HepG2 (cell line): Measurements from ENCODE around the gene CLIC1. TPM values are rescaled to one million over a fixed set of nuclear protein-coding genes. Genes with fewer than 3 reads are reported as not detected.
A peak's percentile ranks its signal among the peaks of the same experiment; 100 is the strongest.

Source experiments
- DMAP1 ChIP-seq: IDR thresholded peaks from 2 replicates; pipeline ENCODE4 v1.6.1; 2016
- EED ChIP-seq: sonication (generic); formaldehyde crosslinking; IDR thresholded peaks from 2 replicates; pipeline ENCODE4 v1.5.0; 2020; ENCODE audit warnings: mild to moderate bottlenecking, missing genetic modification reagents
- ELK4 ChIP-seq: sonication (generic); formaldehyde crosslinking; IDR thresholded peaks from 2 replicates; pipeline ENCODE4 v1.9.0; 2021; ENCODE audit warnings: missing genetic modification reagents, borderline replicate concordance
- HMG20B ChIP-seq: conservative IDR thresholded peaks from 2 replicates; pipeline ENCODE4 v1.6.1; 2016; ENCODE audit warnings: missing genetic modification reagents, missing compliant biosample characterization
- MAZ ChIP-seq, 2 experiments: sonication (generic) in 1 of 2; formaldehyde crosslinking in 1 of 2; IDR thresholded peaks; 2 replicates each; pipeline versions ENCODE4 v1.5.0 to v1.6.1; 2012 to 2020; ENCODE audit warnings: low read depth in 2 of 2, mild to moderate bottlenecking in 2 of 2, borderline replicate concordance in 1 of 2, improper control_type of control experiment in 1 of 2, low read length in 1 of 2, missing genetic modification reagents in 1 of 2, moderate library complexity in 1 of 2
- REST ChIP-seq, 2 experiments: IDR thresholded peaks; 2 replicates each; pipeline ENCODE4 v1.6.1; 2011 to 2012; ENCODE audit warnings: low read length in 2 of 2, borderline replicate concordance in 1 of 2, low read depth in 1 of 2, mild to moderate bottlenecking in 1 of 2, moderate library complexity in 1 of 2
- SNAPC4 ChIP-seq: sonication (generic); formaldehyde crosslinking; IDR thresholded peaks from 2 replicates; pipeline ENCODE4 v1.4.0; 2020; ENCODE audit warnings: mild to moderate bottlenecking, missing genetic modification reagents
- ZBTB20 ChIP-seq: sonication (generic); formaldehyde crosslinking; IDR thresholded peaks from 2 replicates; pipeline ENCODE4 v1.8.1; 2023; ENCODE audit warnings: missing genetic modification reagents, low read depth, mild to moderate bottlenecking, borderline replicate concordance
- ZNF101 ChIP-seq: sonication (generic); formaldehyde crosslinking; IDR thresholded peaks from 2 replicates; pipeline ENCODE4 v1.4.0; 2020; ENCODE audit warnings: mild to moderate bottlenecking, low read depth, missing genetic modification reagents, borderline replicate concordance
- ZNF138 ChIP-seq: sonication (generic); formaldehyde crosslinking; IDR thresholded peaks from 2 replicates; pipeline ENCODE4 v1.5.0; 2020; ENCODE audit warnings: mild to moderate bottlenecking, low read depth, missing genetic modification reagents
- ZNF691 ChIP-seq: sonication (generic); formaldehyde crosslinking; IDR thresholded peaks from 2 replicates; pipeline ENCODE4 v1.4.0; 2020; ENCODE audit warnings: missing genetic modification reagents, low read depth, mild to moderate bottlenecking, borderline replicate concordance
- ZNF766 ChIP-seq: sonication (generic); formaldehyde crosslinking; IDR thresholded peaks from 2 replicates; pipeline ENCODE4 v1.5.0; 2020; ENCODE audit warnings: missing genetic modification reagents, borderline replicate concordance
- ZNF770 ChIP-seq: sonication (generic); formaldehyde crosslinking; IDR thresholded peaks from 2 replicates; pipeline ENCODE4 v1.5.0; 2020; ENCODE audit warnings: mild to moderate bottlenecking, missing genetic modification reagents
- polyA plus RNA-seq, 8 experiments: library from polyadenylated mRNA; depleted of rRNA in 3 of 8; stranded (reverse) in 7 of 8; unstranded in 1 of 8; fragments of >200 nt; fragmentation: Illumina TruSeq in 4 of 8; extraction: Trizol in 4 of 8; gene quantifications; 2 replicates each; pipeline versions ENCODE4 v1.2.1 to v1.2.3, GENCODE V29; 2011 to 2016; ENCODE audit warnings: low read depth in 4 of 8, missing spikeins in 1 of 8, mixed read lengths in 1 of 8; ENCODE audit not compliant: insufficient read depth in 1 of 8
- total RNA-seq, 5 experiments: library from RNA; depleted of rRNA; stranded (reverse); fragments of >200 nt; fragmentation: Illumina TruSeq; extraction: Trizol; gene quantifications; 2 replicates each; pipeline ENCODE4 v1.2.3, GENCODE V29; 2016; ENCODE audit warnings: low read depth in 1 of 5

Gene CLIC1
- total and polyA plus RNA-seq, 2 of the 13 experiments (the other 11 are each of a cell fraction or from before 2014, with no cell fraction given): 602 to 891 TPM

- no peak for TF ChIP-seq REST (IDR thresholded peaks at IDR 0.05; ENCODE audit: borderline replicate concordance in 1 of 2, low read depth in 1 of 2, low read length in 2 of 2)
- no peak for TF ChIP-seq SNAPC4 (CRISPR knock-in tag)
- no peak for TF ChIP-seq ZNF101 (CRISPR knock-in tag)
- peak; percentile 45; the same call in 1 of the 2 replicates for TF ChIP-seq MAZ (IDR thresholded peaks at IDR 0.05; ENCODE audit: borderline replicate concordance, low read depth, low read length)
- TF ChIP-seq MAZ (CRISPR knock-in tag; IDR thresholded peaks at IDR 0.05; ENCODE audit: low read depth): peak; percentile 82; the same call in 1 of the 2 replicates
- peak; percentile 71; the same call in 1 of the 2 replicates for TF ChIP-seq ZNF770 (CRISPR knock-in tag)
- no peak for TF ChIP-seq ELK4
- TF ChIP-seq ZNF138 (CRISPR knock-in tag): no peak
- TF ChIP-seq ZBTB20 (CRISPR knock-in tag): peak; percentile 38; the same call in 1 of the 2 replicates
- peak; percentile 75 for TF ChIP-seq HMG20B
- no peak for TF ChIP-seq EED
- TF ChIP-seq ZNF766 (CRISPR knock-in tag): no peak
- peak; percentile 63; the same call in 1 of the 2 replicates for TF ChIP-seq DMAP1 (CRISPR knock-in tag)
- peak; percentile 81; the same call in 1 of the 2 replicates for TF ChIP-seq ZNF691 (CRISPR knock-in tag)
These were observed 40.8 kb upstream of the CLIC1 start, which contains the start of gene VWA7 (continued) for GRCh38 chr6:31776989-31777666.
